Fibroblast of lung (primary cell): Measurements from ENCODE around the gene XXYLT1. TPM values are rescaled to one million over a fixed set of nuclear protein-coding genes. Genes with fewer than 3 reads are reported as not detected.

Experiments used
- DNase-seq, 2 donors: peaks; one replicate each; pipeline versions ENCODE4 v3.0.0 to v3.0.0-alpha.2; 2010; ENCODE audit warnings: low read depth in 2 of 2
- H2AFZ ChIP-seq: 2 replicates; pipeline ENCODE4 v1.5.1; 2012; ENCODE audit warnings: low read length, control low read depth, inconsistent platforms
- H3K27ac ChIP-seq: 2 replicates; pipeline ENCODE4 v1.5.1; 2011; ENCODE audit warnings: low read length, control low read depth; ENCODE audit not compliant: insufficient read depth
- H3K27me3 ChIP-seq: 2 replicates; pipeline ENCODE4 v1.5.1; 2011; ENCODE audit warnings: mild to moderate bottlenecking, low read length; ENCODE audit not compliant: control insufficient read depth, insufficient read depth
- H3K36me3 ChIP-seq: 2 replicates; pipeline ENCODE4 v1.5.1; 2011; ENCODE audit warnings: low read length; ENCODE audit not compliant: control insufficient read depth, insufficient read depth
- H3K4me1 ChIP-seq: 2 replicates; pipeline ENCODE4 v1.5.1; 2011; ENCODE audit warnings: low read length; ENCODE audit not compliant: control insufficient read depth, insufficient read depth; ENCODE audit errors: extremely low read depth
- H3K4me2 ChIP-seq: 2 replicates; pipeline ENCODE4 v1.5.1; 2011; ENCODE audit warnings: low read length, control low read depth; ENCODE audit not compliant: insufficient read depth; ENCODE audit errors: extremely low read depth
- H3K4me3 ChIP-seq, 4 experiments: fragments of 200-600 bp in 1 of 4; sonication (generic) in 1 of 4; replicated peaks in 1 of 4; 2 replicates each; pipeline ENCODE4 v1.5.1; 2011 to 2016; ENCODE audit warnings: low read length in 4 of 4, low read depth in 3 of 4, mild to moderate bottlenecking in 3 of 4, control low read depth in 2 of 4, inconsistent platforms in 1 of 4, mixed read lengths in 1 of 4; ENCODE audit not compliant: insufficient read depth in 1 of 4; ENCODE audit errors: control extremely low read depth in 1 of 4
- H3K79me2 ChIP-seq: 2 replicates; pipeline ENCODE4 v1.5.1; 2012; ENCODE audit warnings: mild to moderate bottlenecking, low read length, inconsistent platforms; ENCODE audit not compliant: control insufficient read depth, insufficient read depth
- H3K9ac ChIP-seq: 2 replicates; pipeline ENCODE4 v1.5.1; 2011; ENCODE audit warnings: mild to moderate bottlenecking, low read length, control low read depth; ENCODE audit not compliant: insufficient read depth
- H3K9me3 ChIP-seq: 2 replicates; pipeline ENCODE4 v1.5.1; 2012; ENCODE audit warnings: low read depth, low read length; ENCODE audit not compliant: control insufficient read depth, insufficient read depth
- H4K20me1 ChIP-seq: 2 replicates; pipeline ENCODE4 v1.5.1; 2011; ENCODE audit warnings: low read length; ENCODE audit not compliant: control insufficient read depth, insufficient read depth; ENCODE audit errors: extremely low read depth
- CTCF ChIP-seq, 2 donors: IDR thresholded peaks in 1 of 2; conservative IDR thresholded peaks in 1 of 2; 1 replicate in 1 of 2; 2 replicates in 1 of 2; pipeline ENCODE4 v1.5.1; 2011 to 2012; ENCODE audit warnings: low read length in 2 of 2, control low read depth in 1 of 2, inconsistent platforms in 1 of 2, low read depth in 1 of 2, mild to moderate bottlenecking in 1 of 2
- EZH2 ChIP-seq: IDR thresholded peaks from 2 replicates; pipeline ENCODE4 v1.5.1; 2012; ENCODE audit warnings: low read length, control low read depth, mild to moderate bottlenecking; ENCODE audit errors: missing control alignments
- polyA plus RNA-seq, 2 donors: library from polyadenylated mRNA; depleted of rRNA in 1 of 2; stranded (reverse) in 1 of 2; unstranded in 1 of 2; fragments of >200 nt; gene quantifications; 2 replicates each; pipeline ENCODE4 v1.2.1, GENCODE V29; 2011 to 2012; ENCODE audit warnings: missing spikeins in 1 of 2
- total RNA-seq: library from RNA; depleted of rRNA; stranded (reverse); fragments of >200 nt; gene quantifications from 2 replicates; pipeline ENCODE4 v1.2.1, GENCODE V29; 2014

Gene XXYLT1
- total and polyA plus RNA-seq, 2 donors (not counting 1 experiment from before 2014, with no cell fraction given), result 12.4 to 18.5 TPM

- no peak overlapping the region for H3K4me2 ChIP-seq
- H3K27ac ChIP-seq, result no peak overlapping the region
- no peaks in the 10 kb centered on the region for H4K20me1 ChIP-seq
- peaks cover 3% of the 10 kb centered on the region for H3K4me1 ChIP-seq
- no peaks in the 10 kb centered on the region for H3K9me3 ChIP-seq
- H3K9ac ChIP-seq, result no peak overlapping the region
- H3K36me3 ChIP-seq, result peaks cover 3% of the 10 kb centered on the region
- DNase-seq, result no peak
- no peak for TF ChIP-seq EZH2
- H3K4me3 ChIP-seq, result no peak overlapping the region
- peaks cover 12% of the 10 kb centered on the region for H3K79me2 ChIP-seq
- H3K27me3 ChIP-seq, result no peaks in the 10 kb centered on the region
- no peak overlapping the region for H2AFZ ChIP-seq
Measured at GRCh38 chr3:195267096-195267495, 3.9 kb downstream of the XXYLT1 start.

DNA sequence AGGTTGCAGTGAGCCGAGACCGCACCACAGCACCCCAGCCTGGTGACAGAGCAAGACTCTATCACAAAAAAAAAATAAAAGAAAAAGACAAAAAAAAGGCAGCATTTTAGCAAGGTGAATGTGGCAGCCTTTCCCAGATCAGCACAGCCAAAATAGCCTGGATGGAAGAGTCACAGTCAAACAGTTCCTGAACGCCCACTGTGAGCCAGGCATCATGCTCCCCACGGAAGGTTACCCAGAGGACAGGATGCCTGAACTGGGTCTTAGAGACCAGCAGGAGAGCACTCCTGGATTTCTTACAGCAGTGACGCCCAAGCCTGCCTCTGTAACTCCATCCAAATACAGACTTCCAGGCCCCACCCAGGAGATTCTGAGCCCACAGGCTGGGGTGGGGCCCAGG, 4.5 kb downstream of the XXYLT1 start:
- H3K36me3 ChIP-seq, result peaks cover 3% of the 10 kb centered on the region
- DNase-seq, result no peak
- no peaks in the 10 kb centered on the region for H3K9me3 ChIP-seq
- H3K4me2 ChIP-seq, result no peak overlapping the region
- no peak for TF ChIP-seq EZH2
- no peak for TF ChIP-seq CTCF (conservative IDR thresholded peaks at IDR 0.05 in 1 of 2, IDR thresholded peaks at IDR 0.05 in 1 of 2; ENCODE audit: low read depth in 1 of 2, low read length in 2 of 2)
- H3K4me1 ChIP-seq, result no peaks in the 10 kb centered on the region
- no peak overlapping the region for H2AFZ ChIP-seq
- no peak overlapping the region for H3K27ac ChIP-seq
- peaks cover 12% of the 10 kb centered on the region for H3K79me2 ChIP-seq
- no peak overlapping the region for H3K4me3 ChIP-seq
- H3K9ac ChIP-seq, result no peak overlapping the region
- H3K27me3 ChIP-seq, result no peaks in the 10 kb centered on the region
- H4K20me1 ChIP-seq, result no peaks in the 10 kb centered on the region

GRCh38 chr3:195265363-195265976, 5.5 kb downstream of the XXYLT1 start:
- Histone ChIP-seq H3K9me3 (no peaks in the 10 kb centered on the region), H2AFZ (no peak overlapping the region), H3K4me1 (peaks cover 1% of the 10 kb centered on the region), H3K27me3 (no peaks in the 10 kb centered on the region), H4K20me1 (no peaks in the 10 kb centered on the region), H3K9ac (no peak overlapping the region), H3K27ac (no peak overlapping the region), H3K4me3 (no peak overlapping the region), H3K36me3 (peaks cover 3% of the 10 kb centered on the region), H3K4me2 (no peak overlapping the region), H3K79me2 (peaks cover 12% of the 10 kb centered on the region)
- TF ChIP-seq CTCF (conservative IDR thresholded peaks at IDR 0.05 in 1 of 2, IDR thresholded peaks at IDR 0.05 in 1 of 2; ENCODE audit: low read depth in 1 of 2, low read length in 2 of 2) (no peak), EZH2 (no peak)
- DNase-seq, result no peak
